ENCODE measurements around the gene TKTL1. TPM values are rescaled to one million over a fixed set of nuclear protein-coding genes. Genes with fewer than 3 reads are reported as not detected.

Gene TKTL1
- total and polyA plus RNA-seq, 2 of the 4 experiments (the other 2 are of a cell fraction) = not detected

DNA sequence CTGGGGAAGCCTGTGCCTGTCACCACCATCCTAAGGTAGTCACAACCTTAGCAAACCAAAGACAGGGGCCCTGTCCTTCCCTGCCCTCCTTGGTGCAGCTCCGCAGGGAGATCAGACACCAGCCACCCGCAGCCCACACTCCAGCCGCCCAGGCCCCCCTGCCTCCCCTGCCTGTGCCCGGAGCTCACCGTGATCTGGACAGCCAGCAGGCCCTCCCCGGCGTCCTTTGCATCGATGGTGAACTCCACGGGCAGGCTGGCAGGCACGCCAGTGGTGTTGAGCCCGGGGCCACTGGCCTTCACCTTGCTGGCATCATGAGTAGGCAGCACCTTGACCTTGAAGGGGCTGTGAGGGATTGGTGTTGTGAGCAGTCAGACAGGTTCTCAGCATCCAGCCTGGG, 62.4 kb downstream of the TKTL1 start:
- H4K8ac ChIP-seq (ENCODE audit: low read depth in 2 of 2, low read length in 2 of 2) = no peak overlapping the region
- no peak overlapping the region for H2BK120ac ChIP-seq (ENCODE audit: low read depth, low read length)
- no peaks in the 10 kb centered on the region for H3K9me1 ChIP-seq (ENCODE audit: insufficient read depth, low read length)
- WGBS, 2 experiments (ENCODE audit: extremely low coverage in 2 of 2, insufficient read length in 1 of 2) = 96% methylated on average over 4 of the region's 11 CpGs; no CpG with 5 or more reads in 1 of the 2 experiments
- no peak overlapping the region for H3K18ac ChIP-seq (ENCODE audit: low read depth, low read length)
- H3K9ac ChIP-seq (ENCODE audit: low read depth, low read length) = no peak overlapping the region
- H4K5ac ChIP-seq (ENCODE audit: low read depth, low read length) = no peak overlapping the region
- no peaks in the 10 kb centered on the region for H3K4me1 ChIP-seq (ENCODE audit: control insufficient read depth, insufficient read depth, low read length)
- no peaks in the 10 kb centered on the region for H3K27me3 ChIP-seq (ENCODE audit: control insufficient read depth, insufficient read depth, low read length)
- TF ChIP-seq NFE2L2 (IDR thresholded peaks at IDR 0.05; ENCODE audit: low read depth, low read length) (no peak), CEBPB (IDR thresholded peaks at IDR 0.05; ENCODE audit: low read depth, low read length) (no peak), MAZ (IDR thresholded peaks at IDR 0.05; ENCODE audit: borderline replicate concordance, low read depth, low read length) (no peak), CHD1 (IDR thresholded peaks at IDR 0.05; ENCODE audit: low read depth, low read length) (no peak), BHLHE40 (IDR thresholded peaks at IDR 0.05; ENCODE audit: low read depth, low read length) (no peak), RCOR1 (IDR thresholded peaks at IDR 0.05; ENCODE audit: insufficient replicate concordance, low read length) (no peak), SMC3 (IDR thresholded peaks at IDR 0.05; ENCODE audit: low read depth, low read length) (no peak), RAD21 (IDR thresholded peaks at IDR 0.05; ENCODE audit: low read length) (no peak), POLR2A (IDR thresholded peaks at IDR 0.05; ENCODE audit: low read depth, low read length) (no peak), MAFK (IDR thresholded peaks at IDR 0.05; ENCODE audit: low read depth, low read length) (no peak), MXI1 (IDR thresholded peaks at IDR 0.05; ENCODE audit: borderline replicate concordance, low read depth, low read length) (no peak)
- TF ChIP-seq, protein P1, sequence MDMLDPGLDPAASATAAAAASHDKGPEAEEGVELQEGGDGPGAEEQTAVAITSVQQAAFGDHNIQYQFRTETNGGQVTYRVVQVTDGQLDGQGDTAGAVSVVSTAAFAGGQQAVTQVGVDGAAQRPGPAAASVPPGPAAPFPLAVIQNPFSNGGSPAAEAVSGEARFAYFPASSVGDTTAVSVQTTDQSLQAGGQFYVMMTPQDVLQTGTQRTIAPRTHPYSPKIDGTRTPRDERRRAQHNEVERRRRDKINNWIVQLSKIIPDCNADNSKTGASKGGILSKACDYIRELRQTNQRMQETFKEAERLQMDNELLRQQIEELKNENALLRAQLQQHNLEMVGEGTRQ (IDR thresholded peaks at IDR 0.05; ENCODE audit: low read depth, low read length) = no peak
- TF ChIP-seq, protein P2, sequence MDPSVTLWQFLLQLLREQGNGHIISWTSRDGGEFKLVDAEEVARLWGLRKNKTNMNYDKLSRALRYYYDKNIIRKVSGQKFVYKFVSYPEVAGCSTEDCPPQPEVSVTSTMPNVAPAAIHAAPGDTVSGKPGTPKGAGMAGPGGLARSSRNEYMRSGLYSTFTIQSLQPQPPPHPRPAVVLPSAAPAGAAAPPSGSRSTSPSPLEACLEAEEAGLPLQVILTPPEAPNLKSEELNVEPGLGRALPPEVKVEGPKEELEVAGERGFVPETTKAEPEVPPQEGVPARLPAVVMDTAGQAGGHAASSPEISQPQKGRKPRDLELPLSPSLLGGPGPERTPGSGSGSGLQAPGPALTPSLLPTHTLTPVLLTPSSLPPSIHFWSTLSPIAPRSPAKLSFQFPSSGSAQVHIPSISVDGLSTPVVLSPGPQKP (IDR thresholded peaks at IDR 0.05; ENCODE audit: borderline replicate concordance, low read depth, low read length) = no peak
- TF ChIP-seq, protein P3, sequence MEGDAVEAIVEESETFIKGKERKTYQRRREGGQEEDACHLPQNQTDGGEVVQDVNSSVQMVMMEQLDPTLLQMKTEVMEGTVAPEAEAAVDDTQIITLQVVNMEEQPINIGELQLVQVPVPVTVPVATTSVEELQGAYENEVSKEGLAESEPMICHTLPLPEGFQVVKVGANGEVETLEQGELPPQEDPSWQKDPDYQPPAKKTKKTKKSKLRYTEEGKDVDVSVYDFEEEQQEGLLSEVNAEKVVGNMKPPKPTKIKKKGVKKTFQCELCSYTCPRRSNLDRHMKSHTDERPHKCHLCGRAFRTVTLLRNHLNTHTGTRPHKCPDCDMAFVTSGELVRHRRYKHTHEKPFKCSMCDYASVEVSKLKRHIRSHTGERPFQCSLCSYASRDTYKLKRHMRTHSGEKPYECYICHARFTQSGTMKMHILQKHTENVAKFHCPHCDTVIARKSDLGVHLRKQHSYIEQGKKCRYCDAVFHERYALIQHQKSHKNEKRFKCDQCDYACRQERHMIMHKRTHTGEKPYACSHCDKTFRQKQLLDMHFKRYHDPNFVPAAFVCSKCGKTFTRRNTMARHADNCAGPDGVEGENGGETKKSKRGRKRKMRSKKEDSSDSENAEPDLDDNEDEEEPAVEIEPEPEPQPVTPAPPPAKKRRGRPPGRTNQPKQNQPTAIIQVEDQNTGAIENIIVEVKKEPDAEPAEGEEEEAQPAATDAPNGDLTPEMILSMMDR (conservative IDR thresholded peaks at IDR 0.05; ENCODE audit: low read depth, low read length) = no peak
- ATAC-seq (ENCODE audit: low read depth) (no peak), DNase-seq (no peak)
- no peak overlapping the region for H3K56ac ChIP-seq (ENCODE audit: extremely low read depth, insufficient read depth, low read length)
- dilution Hi-C loops (cut with HindIII; ENCODE audit: low sequenced_read_pairs, unreplicated experiment) (no loop called here), in situ Hi-C loops (cut with MboI; ENCODE audit: low sequenced_read_pairs) (no loop called here), intact Hi-C loops (cut with micrococcal nuclease) (no loop called here)
- H2BK20ac ChIP-seq (ENCODE audit: low read depth, low read length) = no peak overlapping the region
- no peak overlapping the region for H2AK5ac ChIP-seq (ENCODE audit: low read depth, low read length)
- H3K23ac ChIP-seq (ENCODE audit: low read depth, low read length) = no peak overlapping the region
- no peak overlapping the region for H2BK5ac ChIP-seq (ENCODE audit: low read depth, low read length, poor library complexity, severe bottlenecking)
- H3K36me3 ChIP-seq (ENCODE audit: control insufficient read depth, insufficient read depth, low read length) = peaks cover 95% of the 10 kb centered on the region
- peaks cover 9 to 37% of the 10 kb centered on the region in 2 experiments; a peak in 2 of 4 replicates for H3K79me1 ChIP-seq (ENCODE audit: low read depth in 1 of 2, low read length in 2 of 2)
- CTCF ChIA-PET = no interaction called here
- BruUV-seq (replicated peaks) = no TSS peak
- no peak overlapping the region for H2AK9ac ChIP-seq (replicated peaks; ENCODE audit: low read depth, low read length, poor library complexity)
- H3K4me2 ChIP-seq (ENCODE audit: low read depth, low read length) = no peak overlapping the region
- no peak overlapping the region for H3K27ac ChIP-seq (ENCODE audit: insufficient read depth, low read length)
- H2AFZ ChIP-seq (replicated peaks; ENCODE audit: low read length, poor library complexity) = no peak overlapping the region
- peaks cover 99% of the 10 kb centered on the region for H4K20me1 ChIP-seq (ENCODE audit: insufficient read depth, low read length)
- POLR2A ChIA-PET (ENCODE audit: unreplicated experiment) = no interaction called here
- H3K4me3 ChIP-seq (ENCODE audit: insufficient read depth, low read depth, low read length) = no peak overlapping the region
- no peak overlapping the region for H3K14ac ChIP-seq (replicated peaks; ENCODE audit: low read depth, low read length)
- no peak overlapping the region for H2BK15ac ChIP-seq (ENCODE audit: low read depth, low read length)
- no peak overlapping the region for H4K91ac ChIP-seq (ENCODE audit: insufficient read depth, low read depth, low read length)
- no peak overlapping the region for H3K4ac ChIP-seq (ENCODE audit: low read depth, low read length)
- no peaks in the 10 kb centered on the region for H3K9me3 ChIP-seq (ENCODE audit: control insufficient read depth, insufficient read depth, low read length)
